Calu3 (cell line): ENCODE data around the gene KAZN. TPM values are rescaled to one million over a fixed set of nuclear protein-coding genes. Genes with fewer than 3 reads are reported as not detected.

Experiments used
- BruUV-seq: library from RNA; stranded (reverse); fragments of 400-500 nt; replicated peaks from 2 replicates; lab custom pipeline; 2021; lab: Mats Ljungman, UMichigan
- CTCF ChIA-PET: fragments of 300-600 bp; sonication (Branson Sonifier 250); formaldehyde crosslinking; loops from one replicate; lab custom pipeline; 2022; ENCODE audit warnings: antibody characterized with exemption; lab: Charles Lee
- DNase-seq: peaks from one replicate; pipeline ENCODE4 v3.0.0; 2022
- H3K27ac Mint-ChIP-seq: one replicate; pipeline ENCODE4 v1.8.0; 2022; ENCODE audit warnings: mixed read lengths; ENCODE audit not compliant: unreplicated experiment
- H3K27me3 Mint-ChIP-seq: one replicate; pipeline ENCODE4 v1.8.0; 2022; ENCODE audit warnings: mixed read lengths; ENCODE audit not compliant: unreplicated experiment
- H3K36me3 Mint-ChIP-seq: one replicate; pipeline ENCODE4 v1.8.0; 2022; ENCODE audit warnings: mild to moderate bottlenecking, moderate library complexity, mixed read lengths; ENCODE audit not compliant: insufficient read depth, unreplicated experiment
- H3K4me1 Mint-ChIP-seq: one replicate; pipeline ENCODE4 v1.8.0; 2022; ENCODE audit warnings: mild to moderate bottlenecking, low read depth, mixed read lengths; ENCODE audit not compliant: unreplicated experiment
- H3K4me3 Mint-ChIP-seq: one replicate; pipeline ENCODE4 v1.8.0; 2022; ENCODE audit warnings: mild to moderate bottlenecking, low read depth, moderate library complexity, mixed read lengths; ENCODE audit not compliant: unreplicated experiment
- H3K9me3 Mint-ChIP-seq: one replicate; pipeline ENCODE4 v1.8.0; 2022; ENCODE audit warnings: low read depth, mixed read lengths; ENCODE audit not compliant: unreplicated experiment
- CTCF ChIP-seq: fragments of 200-600 bp; IDR thresholded peaks from one replicate; pipeline ENCODE4 v1.8.0; 2022; ENCODE audit warnings: antibody characterized with exemption; ENCODE audit not compliant: unreplicated experiment
- intact Hi-C: fragments of 100-400 bp; cut with micrococcal nuclease; formaldehyde crosslinking; loops from one replicate; pipeline ENCODE4 v1.10.0; 2022; ENCODE audit not compliant: unreplicated experiment
- total RNA-seq: library from RNA; stranded (reverse); gene quantifications from 2 replicates; pipeline ENCODE4 v1.2.3, GENCODE V29; 2022

Gene KAZN
- total RNA-seq, 1 experiment from 2014 or later = 3.6 TPM

DNA sequence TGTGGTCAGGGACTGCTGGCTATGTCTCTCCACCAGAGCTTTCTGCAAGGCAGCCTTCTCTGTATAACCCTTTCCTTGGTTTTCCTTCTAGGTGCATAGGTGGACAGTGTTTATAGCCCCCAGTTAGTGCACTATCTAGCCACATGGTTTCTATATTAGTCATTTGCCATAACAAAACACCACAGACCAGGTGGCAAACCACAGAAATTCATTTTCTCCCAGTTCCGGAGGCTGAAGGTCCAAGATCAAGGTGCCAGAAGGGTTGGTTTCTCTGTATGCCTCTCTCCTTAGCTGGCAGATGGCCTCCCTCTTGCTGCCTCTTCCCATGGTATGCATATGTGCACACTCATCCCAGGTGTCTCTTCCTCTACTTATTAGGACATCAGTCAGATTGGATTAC lies 106.4 kb downstream of the KAZN start:
- H3K27me3 Mint-ChIP-seq = peaks cover 22% of the 10 kb centered on the region
- CTCF ChIA-PET = no interaction called here
- no peak for TF ChIP-seq CTCF
- no peak overlapping the region for H3K4me3 Mint-ChIP-seq
- H3K36me3 Mint-ChIP-seq = no peaks in the 10 kb centered on the region
- BruUV-seq = no TSS peak
- H3K27ac Mint-ChIP-seq = no peak overlapping the region
- DNase-seq = no peak
- H3K9me3 Mint-ChIP-seq = peaks cover 6% of the 10 kb centered on the region
- intact Hi-C loops = no loop called here
- no peaks in the 10 kb centered on the region for H3K4me1 Mint-ChIP-seq

GRCh38 chr1:14705824-14706223 lies 107.3 kb downstream of the KAZN start:
- H3K27me3 Mint-ChIP-seq = peaks cover 26% of the 10 kb centered on the region
- H3K4me3 Mint-ChIP-seq = no peak overlapping the region
- TF ChIP-seq CTCF = no peak
- H3K4me1 Mint-ChIP-seq = no peaks in the 10 kb centered on the region
- CTCF ChIA-PET = no interaction called here
- no peaks in the 10 kb centered on the region for H3K36me3 Mint-ChIP-seq
- intact Hi-C loops = no loop called here
- H3K27ac Mint-ChIP-seq = no peak overlapping the region
- H3K9me3 Mint-ChIP-seq = peaks cover 6% of the 10 kb centered on the region
- BruUV-seq = no TSS peak
- no peak for DNase-seq

DNA sequence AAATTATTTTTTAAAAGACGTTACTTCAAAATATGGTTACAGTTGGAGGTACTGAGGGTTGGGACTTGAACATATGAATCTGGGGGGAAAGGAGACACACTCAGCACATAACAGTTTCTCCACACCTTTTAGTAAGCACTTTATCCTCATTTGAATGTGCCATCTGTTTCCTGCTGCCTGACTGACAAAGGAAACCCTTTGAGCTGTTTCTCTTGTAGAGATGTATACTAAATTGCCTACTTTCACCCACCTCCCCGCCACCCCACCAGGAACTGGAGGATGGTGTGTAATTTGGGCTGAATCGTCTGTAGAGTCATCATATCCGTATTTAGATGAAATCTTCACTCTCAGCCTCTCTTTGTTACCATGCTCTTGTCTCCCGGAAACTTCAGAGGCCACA lies 108.1 kb downstream of the KAZN start:
- no peaks in the 10 kb centered on the region for H3K36me3 Mint-ChIP-seq
- H3K27me3 Mint-ChIP-seq = peaks cover 34% of the 10 kb centered on the region
- no TSS peak for BruUV-seq
- peaks cover 6% of the 10 kb centered on the region for H3K9me3 Mint-ChIP-seq
- H3K27ac Mint-ChIP-seq = no peak overlapping the region
- CTCF ChIA-PET = no interaction called here
- H3K4me3 Mint-ChIP-seq = no peak overlapping the region
- H3K4me1 Mint-ChIP-seq = no peaks in the 10 kb centered on the region
- intact Hi-C loops = no loop called here
- no peak for TF ChIP-seq CTCF
- DNase-seq = no peak

- H3K9me3 Mint-ChIP-seq = peaks cover 3% of the 10 kb centered on the region
- no peak for DNase-seq
- CTCF ChIA-PET = no interaction called here
- no peak overlapping the region for H3K27ac Mint-ChIP-seq
- H3K4me1 Mint-ChIP-seq = no peaks in the 10 kb centered on the region
- H3K27me3 Mint-ChIP-seq = peaks cover 46% of the 10 kb centered on the region
- intact Hi-C loops = no loop called here
- no peaks in the 10 kb centered on the region for H3K36me3 Mint-ChIP-seq
- no peak overlapping the region for H3K4me3 Mint-ChIP-seq
- TF ChIP-seq CTCF = no peak
- no TSS peak for BruUV-seq
Measured at GRCh38 chr1:14707531-14708445, 109.3 kb downstream of the KAZN start.
